ENCODE data around the gene AKR1E2.

The AKR1E2 gene

GRCh38 chr10:4790922-4791321 lies 35.1 kb upstream of the AKR1E2 start:
- DNase-seq, result no peak
- Histone ChIP-seq H3K27ac (ENCODE audit: insufficient read depth, low read length, poor library complexity, severe bottlenecking) (no peak overlapping the region), H3K9me3 (ENCODE audit: control insufficient read depth, low read length) (no peaks in the 10 kb centered on the region), H3K4me1 (ENCODE audit: control insufficient read depth, insufficient read depth, low read length, poor library complexity, severe bottlenecking) (no peaks in the 10 kb centered on the region), H3K4me3 (ENCODE audit: insufficient read depth, low read depth, low read length, poor library complexity, severe bottlenecking) (no peak overlapping the region), H3K36me3 (ENCODE audit: control insufficient read depth, insufficient read depth, low read length) (no peaks in the 10 kb centered on the region), H3K27me3 (replicated peaks; ENCODE audit: control insufficient read depth, insufficient read depth, low read length, poor library complexity, severe bottlenecking) (no peaks in the 10 kb centered on the region)

GRCh38 chr10:4792381-4792780 lies 33.6 kb upstream of the AKR1E2 start:
- H3K9me3 ChIP-seq (ENCODE audit: control insufficient read depth, low read length), result no peaks in the 10 kb centered on the region
- no peaks in the 10 kb centered on the region for H3K27me3 ChIP-seq (replicated peaks; ENCODE audit: control insufficient read depth, insufficient read depth, low read length, poor library complexity, severe bottlenecking)

GRCh38 chr10:4801405-4801804 lies 24.6 kb upstream of the AKR1E2 start:
- Histone ChIP-seq H3K9me3 (ENCODE audit: control insufficient read depth, low read length) (no peaks in the 10 kb centered on the region), H3K36me3 (ENCODE audit: control insufficient read depth, insufficient read depth, low read length) (no peaks in the 10 kb centered on the region), H3K27me3 (replicated peaks; ENCODE audit: control insufficient read depth, insufficient read depth, low read length, poor library complexity, severe bottlenecking) (no peaks in the 10 kb centered on the region), H3K4me1 (ENCODE audit: control insufficient read depth, insufficient read depth, low read length, poor library complexity, severe bottlenecking) (no peaks in the 10 kb centered on the region), H3K4me3 (ENCODE audit: insufficient read depth, low read depth, low read length, poor library complexity, severe bottlenecking) (no peak overlapping the region), H3K27ac (ENCODE audit: insufficient read depth, low read length, poor library complexity, severe bottlenecking) (no peak overlapping the region)
- DNase-seq, result no peak

More at GRCh38 chr10:4792381-4792780, 33.6 kb upstream of the AKR1E2 start:
- no peaks in the 10 kb centered on the region for H3K36me3 ChIP-seq (ENCODE audit: control insufficient read depth, insufficient read depth, low read length)
- no peaks in the 10 kb centered on the region for H3K4me1 ChIP-seq (ENCODE audit: control insufficient read depth, insufficient read depth, low read length, poor library complexity, severe bottlenecking)
- no peak overlapping the region for H3K27ac ChIP-seq (ENCODE audit: insufficient read depth, low read length, poor library complexity, severe bottlenecking)
- no peak for DNase-seq
- H3K4me3 ChIP-seq (ENCODE audit: insufficient read depth, low read depth, low read length, poor library complexity, severe bottlenecking), result no peak overlapping the region

- Histone ChIP-seq H3K4me3 (ENCODE audit: insufficient read depth, low read depth, low read length, poor library complexity, severe bottlenecking) (no peak overlapping the region), H3K27ac (ENCODE audit: insufficient read depth, low read length, poor library complexity, severe bottlenecking) (no peak overlapping the region), H3K4me1 (ENCODE audit: control insufficient read depth, insufficient read depth, low read length, poor library complexity, severe bottlenecking) (no peaks in the 10 kb centered on the region), H3K27me3 (replicated peaks; ENCODE audit: control insufficient read depth, insufficient read depth, low read length, poor library complexity, severe bottlenecking) (no peaks in the 10 kb centered on the region), H3K9me3 (ENCODE audit: control insufficient read depth, low read length) (no peaks in the 10 kb centered on the region), H3K36me3 (ENCODE audit: control insufficient read depth, insufficient read depth, low read length) (no peaks in the 10 kb centered on the region)
- no peak for DNase-seq
Measured at GRCh38 chr10:4802711-4803487, 23.1 kb upstream of the AKR1E2 start.

GRCh38 chr10:4803822-4804221 lies 22.2 kb upstream of the AKR1E2 start:
- Histone ChIP-seq H3K9me3 (ENCODE audit: control insufficient read depth, low read length) (no peaks in the 10 kb centered on the region), H3K4me3 (ENCODE audit: insufficient read depth, low read depth, low read length, poor library complexity, severe bottlenecking) (no peak overlapping the region), H3K4me1 (ENCODE audit: control insufficient read depth, insufficient read depth, low read length, poor library complexity, severe bottlenecking) (no peaks in the 10 kb centered on the region), H3K27me3 (replicated peaks; ENCODE audit: control insufficient read depth, insufficient read depth, low read length, poor library complexity, severe bottlenecking) (no peaks in the 10 kb centered on the region), H3K27ac (ENCODE audit: insufficient read depth, low read length, poor library complexity, severe bottlenecking) (no peak overlapping the region), H3K36me3 (ENCODE audit: control insufficient read depth, insufficient read depth, low read length) (no peaks in the 10 kb centered on the region)
- DNase-seq, result no peak

GRCh38 chr10:4804465-4804864 lies 21.5 kb upstream of the AKR1E2 start:
- Histone ChIP-seq H3K4me3 (ENCODE audit: insufficient read depth, low read depth, low read length, poor library complexity, severe bottlenecking) (no peak overlapping the region), H3K36me3 (ENCODE audit: control insufficient read depth, insufficient read depth, low read length) (no peaks in the 10 kb centered on the region), H3K27me3 (replicated peaks; ENCODE audit: control insufficient read depth, insufficient read depth, low read length, poor library complexity, severe bottlenecking) (no peaks in the 10 kb centered on the region), H3K9me3 (ENCODE audit: control insufficient read depth, low read length) (no peaks in the 10 kb centered on the region), H3K27ac (ENCODE audit: insufficient read depth, low read length, poor library complexity, severe bottlenecking) (no peak overlapping the region), H3K4me1 (ENCODE audit: control insufficient read depth, insufficient read depth, low read length, poor library complexity, severe bottlenecking) (no peaks in the 10 kb centered on the region)
- DNase-seq, result no peak

GRCh38 chr10:4806534-4806933 lies 19.5 kb upstream of the AKR1E2 start:
- H3K4me1 ChIP-seq (ENCODE audit: control insufficient read depth, insufficient read depth, low read length, poor library complexity, severe bottlenecking), result no peaks in the 10 kb centered on the region
- no peaks in the 10 kb centered on the region for H3K9me3 ChIP-seq (ENCODE audit: control insufficient read depth, low read length)
- DNase-seq, result no peak
- H3K36me3 ChIP-seq (ENCODE audit: control insufficient read depth, insufficient read depth, low read length), result no peaks in the 10 kb centered on the region
- H3K27ac ChIP-seq (ENCODE audit: insufficient read depth, low read length, poor library complexity, severe bottlenecking), result no peak overlapping the region
- no peaks in the 10 kb centered on the region for H3K27me3 ChIP-seq (replicated peaks; ENCODE audit: control insufficient read depth, insufficient read depth, low read length, poor library complexity, severe bottlenecking)
- H3K4me3 ChIP-seq (ENCODE audit: insufficient read depth, low read depth, low read length, poor library complexity, severe bottlenecking), result no peak overlapping the region

GRCh38 chr10:4807761-4808507 lies 18.1 kb upstream of the AKR1E2 start:
- no peak for DNase-seq
- Histone ChIP-seq H3K4me1 (ENCODE audit: control insufficient read depth, insufficient read depth, low read length, poor library complexity, severe bottlenecking) (no peaks in the 10 kb centered on the region), H3K36me3 (ENCODE audit: control insufficient read depth, insufficient read depth, low read length) (no peaks in the 10 kb centered on the region), H3K4me3 (ENCODE audit: insufficient read depth, low read depth, low read length, poor library complexity, severe bottlenecking) (no peak overlapping the region), H3K9me3 (ENCODE audit: control insufficient read depth, low read length) (no peaks in the 10 kb centered on the region), H3K27ac (ENCODE audit: insufficient read depth, low read length, poor library complexity, severe bottlenecking) (no peak overlapping the region), H3K27me3 (replicated peaks; ENCODE audit: control insufficient read depth, insufficient read depth, low read length, poor library complexity, severe bottlenecking) (no peaks in the 10 kb centered on the region)

- no peaks in the 10 kb centered on the region for H3K36me3 ChIP-seq (ENCODE audit: control insufficient read depth, insufficient read depth, low read length)
- H3K4me3 ChIP-seq (ENCODE audit: insufficient read depth, low read depth, low read length, poor library complexity, severe bottlenecking), result no peak overlapping the region
- H3K9me3 ChIP-seq (ENCODE audit: control insufficient read depth, low read length), result no peaks in the 10 kb centered on the region
- no peak for DNase-seq
- no peak overlapping the region for H3K27ac ChIP-seq (ENCODE audit: insufficient read depth, low read length, poor library complexity, severe bottlenecking)
- no peaks in the 10 kb centered on the region for H3K4me1 ChIP-seq (ENCODE audit: control insufficient read depth, insufficient read depth, low read length, poor library complexity, severe bottlenecking)
- H3K27me3 ChIP-seq (replicated peaks; ENCODE audit: control insufficient read depth, insufficient read depth, low read length, poor library complexity, severe bottlenecking), result no peaks in the 10 kb centered on the region
Measured at GRCh38 chr10:4809156-4809555, 16.9 kb upstream of the AKR1E2 start.

- H3K36me3 ChIP-seq (ENCODE audit: control insufficient read depth, insufficient read depth, low read length), result no peaks in the 10 kb centered on the region
- peaks cover 3% of the 10 kb centered on the region for H3K4me1 ChIP-seq (ENCODE audit: control insufficient read depth, insufficient read depth, low read length, poor library complexity, severe bottlenecking)
- DNase-seq, result no peak
- no peaks in the 10 kb centered on the region for H3K27me3 ChIP-seq (replicated peaks; ENCODE audit: control insufficient read depth, insufficient read depth, low read length, poor library complexity, severe bottlenecking)
- H3K9me3 ChIP-seq (ENCODE audit: control insufficient read depth, low read length), result no peaks in the 10 kb centered on the region
- no peak overlapping the region for H3K27ac ChIP-seq (ENCODE audit: insufficient read depth, low read length, poor library complexity, severe bottlenecking)
- no peak overlapping the region for H3K4me3 ChIP-seq (ENCODE audit: insufficient read depth, low read depth, low read length, poor library complexity, severe bottlenecking)
Measured at GRCh38 chr10:4810092-4810491, 15.9 kb upstream of the AKR1E2 start.

All from effector memory CD4-positive, alpha-beta T cell (primary cell).